HEK293T (cell line): ENCODE data around the gene PLEKHH1.

Experiments
- ARNT ChIP-seq: fragments of 450-650 bp; IDR thresholded peaks from 2 replicates; pipeline ENCODE4 v1.6.1; 2017; ENCODE audit warnings: mild to moderate bottlenecking
- BHLHE40 ChIP-seq: fragments of 450-650 bp; IDR thresholded peaks from 2 replicates; pipeline ENCODE4 v1.6.1; 2016; ENCODE audit warnings: mild to moderate bottlenecking, moderate library complexity, borderline replicate concordance
- CTBP1 ChIP-seq: fragments of 450-650 bp; IDR thresholded peaks from 2 replicates; pipeline ENCODE4 v1.6.1; 2016; ENCODE audit warnings: borderline replicate concordance
- ELF4 ChIP-seq: fragments of 450-650 bp; IDR thresholded peaks from 2 replicates; pipeline ENCODE4 v1.6.1; 2017; ENCODE audit warnings: antibody characterized with exemption
- FOXK2 ChIP-seq: fragments of 450-650 bp; IDR thresholded peaks from 2 replicates; pipeline ENCODE4 v1.6.1; 2016; ENCODE audit warnings: mild to moderate bottlenecking
- FOXM1 ChIP-seq: fragments of 450-650 bp; IDR thresholded peaks from 2 replicates; pipeline ENCODE4 v1.6.1; 2017; ENCODE audit warnings: mild to moderate bottlenecking, borderline replicate concordance
- HDGF ChIP-seq: fragments of 450-650 bp; IDR thresholded peaks from 2 replicates; pipeline ENCODE4 v1.6.1; 2017; ENCODE audit warnings: antibody characterized with exemption, borderline replicate concordance
- L3MBTL2 ChIP-seq: fragments of 450-650 bp; conservative IDR thresholded peaks from 2 replicates; pipeline ENCODE4 v1.6.1; 2016; ENCODE audit warnings: mild to moderate bottlenecking
- LEF1 ChIP-seq: fragments of 450-650 bp; IDR thresholded peaks from 2 replicates; pipeline ENCODE4 v1.6.1; 2017; ENCODE audit warnings: mild to moderate bottlenecking, borderline replicate concordance
- NFRKB ChIP-seq: fragments of 450-650 bp; IDR thresholded peaks from 2 replicates; pipeline ENCODE4 v1.6.1; 2016; ENCODE audit warnings: mild to moderate bottlenecking, moderate library complexity
- SP1 ChIP-seq: fragments of 450-650 bp; IDR thresholded peaks from 2 replicates; pipeline ENCODE4 v1.6.1; 2017
- SUZ12 ChIP-seq: fragments of 450-650 bp; IDR thresholded peaks from 2 replicates; pipeline ENCODE4 v1.6.1; 2016; ENCODE audit warnings: mild to moderate bottlenecking
- TARDBP ChIP-seq: fragments of 450-650 bp; IDR thresholded peaks from 2 replicates; pipeline ENCODE4 v1.6.1; 2016
- TF ChIP-seq, protein P1 (sequence below): fragments of 450-650 bp; IDR thresholded peaks from 2 replicates; pipeline ENCODE4 v1.6.1; 2016

DNA sequence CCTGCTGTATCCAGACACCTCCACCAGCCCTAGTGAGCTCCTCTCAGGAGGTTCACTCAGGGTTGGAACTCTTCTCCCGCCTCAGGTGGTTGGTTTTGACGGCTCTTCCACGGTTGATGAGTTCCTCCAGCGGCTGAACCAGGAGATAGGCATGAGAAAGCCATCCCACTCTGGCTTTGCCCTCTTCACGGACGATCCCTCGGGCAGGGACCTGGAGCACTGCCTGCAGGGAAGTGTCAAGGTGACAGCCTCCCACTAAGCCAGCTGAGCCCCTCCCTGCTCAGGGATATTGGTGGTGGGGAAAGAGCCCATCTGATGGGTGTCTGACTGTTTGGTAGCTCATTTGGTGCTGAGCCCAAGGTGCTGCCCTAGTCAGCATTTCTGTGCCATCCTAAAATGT lies 46.5 kb downstream of the PLEKHH1 start:
- no peak for TF ChIP-seq BHLHE40
- no peak for TF ChIP-seq FOXK2
- TF ChIP-seq HDGF, result no peak
- no peak for TF ChIP-seq FOXM1
- no peak for TF ChIP-seq SP1
- no peak for TF ChIP-seq SUZ12
- TF ChIP-seq LEF1, result no peak
- TF ChIP-seq TARDBP, result no peak
- no peak for TF ChIP-seq ARNT
- TF ChIP-seq, protein P1, sequence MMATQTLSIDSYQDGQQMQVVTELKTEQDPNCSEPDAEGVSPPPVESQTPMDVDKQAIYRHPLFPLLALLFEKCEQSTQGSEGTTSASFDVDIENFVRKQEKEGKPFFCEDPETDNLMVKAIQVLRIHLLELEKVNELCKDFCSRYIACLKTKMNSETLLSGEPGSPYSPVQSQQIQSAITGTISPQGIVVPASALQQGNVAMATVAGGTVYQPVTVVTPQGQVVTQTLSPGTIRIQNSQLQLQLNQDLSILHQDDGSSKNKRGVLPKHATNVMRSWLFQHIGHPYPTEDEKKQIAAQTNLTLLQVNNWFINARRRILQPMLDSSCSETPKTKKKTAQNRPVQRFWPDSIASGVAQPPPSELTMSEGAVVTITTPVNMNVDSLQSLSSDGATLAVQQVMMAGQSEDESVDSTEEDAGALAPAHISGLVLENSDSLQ, result no peak
- no peak for TF ChIP-seq NFRKB
- TF ChIP-seq CTBP1, result no peak
- no peak for TF ChIP-seq ELF4
- no peak for TF ChIP-seq L3MBTL2
